NCI-H524 treated with DMSO at 0.1 percent for 48 hours (cell line): ENCODE data around the gene KLHL29.

Experiments used
- DNase-seq: peaks from one replicate; lab custom pipeline; 2025; lab: John Stamatoyannopoulos, UW

Gene KLHL29

DNA sequence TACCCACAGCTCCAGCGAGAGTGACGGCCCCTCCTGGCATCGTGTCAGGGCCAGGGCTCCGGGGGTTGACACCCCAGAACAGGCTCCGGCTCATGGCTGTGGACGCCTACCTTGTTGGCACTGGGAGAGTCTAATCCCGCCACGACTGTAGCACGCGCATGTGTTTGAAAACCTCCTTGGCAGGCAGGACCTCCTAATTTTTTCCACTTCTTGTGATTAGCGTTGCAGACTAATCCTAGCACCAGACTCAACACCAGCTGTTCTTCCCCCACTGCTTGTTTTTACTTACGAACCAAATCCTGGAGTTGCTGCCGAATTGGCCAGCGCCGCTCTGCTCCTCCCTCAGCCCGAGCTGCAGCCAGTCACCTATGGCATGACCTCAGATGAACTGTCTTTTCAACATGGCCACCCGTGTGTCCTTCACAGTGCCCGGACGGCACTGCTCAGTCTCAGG, 110.7 kb downstream of the KLHL29 start:
- peak; percentile 96 for DNase-seq

DNA sequence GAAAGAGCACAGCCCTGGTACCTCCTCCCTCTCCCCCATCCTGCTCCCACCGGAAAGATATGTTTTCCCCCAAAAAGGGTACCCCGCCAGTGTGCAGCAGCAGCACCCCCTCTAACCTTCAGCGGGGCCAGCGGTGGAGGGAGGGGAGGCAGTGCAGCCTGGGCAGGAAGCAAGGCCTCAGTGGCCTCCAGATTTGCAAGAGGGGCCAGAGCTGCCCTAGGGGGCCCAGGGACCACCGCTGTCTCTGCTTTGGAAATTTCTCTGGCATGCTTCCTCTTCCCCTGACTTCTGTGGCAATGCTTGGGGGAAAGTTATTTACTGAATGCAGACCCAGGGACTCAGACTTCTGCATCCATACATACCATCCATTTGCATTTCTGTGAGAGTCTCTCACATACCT, 111.5 kb downstream of the KLHL29 start:
- no peak for DNase-seq

DNA sequence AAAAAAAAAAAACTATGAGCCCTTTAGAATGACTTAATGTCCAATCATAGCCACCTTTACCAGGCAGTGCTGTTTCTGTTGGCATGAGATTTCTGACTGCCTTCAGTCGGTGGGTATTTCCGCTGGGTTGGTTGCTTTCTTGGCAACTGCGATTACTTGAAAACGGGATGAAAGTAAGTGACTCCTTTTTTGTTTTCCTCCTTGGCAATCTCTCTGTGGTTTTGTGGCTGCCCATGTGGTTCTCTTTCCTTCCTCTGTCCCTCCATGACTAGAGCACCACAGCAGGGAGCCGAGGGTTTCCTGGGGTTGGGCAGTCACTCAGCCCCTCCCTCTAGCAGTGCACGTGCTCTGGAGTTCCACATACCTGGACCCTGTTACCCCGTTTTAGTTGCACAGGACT, 112.1 kb downstream of the KLHL29 start:
- DNase-seq = no peak

DNA sequence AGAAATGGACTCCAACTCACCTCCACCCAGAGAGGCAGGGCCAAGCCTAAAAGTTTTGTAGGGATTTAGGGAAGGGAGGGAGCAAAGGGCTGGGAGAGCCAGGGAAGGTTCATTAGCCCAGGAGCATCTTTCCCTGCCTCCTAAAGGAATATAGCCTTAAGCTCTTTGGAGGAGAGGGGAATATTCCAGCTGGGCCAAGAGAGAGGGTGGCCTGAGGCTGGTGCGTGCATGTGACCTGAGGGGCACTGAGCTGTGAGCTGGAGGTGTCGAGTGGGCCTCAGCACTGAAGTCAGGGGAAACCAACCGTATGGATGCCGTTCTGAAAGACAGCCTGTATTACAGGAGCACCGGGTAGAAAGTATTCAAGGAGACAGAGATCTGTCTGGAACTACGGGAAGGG, 112.6 kb downstream of the KLHL29 start:
- DNase-seq = no peak

DNA sequence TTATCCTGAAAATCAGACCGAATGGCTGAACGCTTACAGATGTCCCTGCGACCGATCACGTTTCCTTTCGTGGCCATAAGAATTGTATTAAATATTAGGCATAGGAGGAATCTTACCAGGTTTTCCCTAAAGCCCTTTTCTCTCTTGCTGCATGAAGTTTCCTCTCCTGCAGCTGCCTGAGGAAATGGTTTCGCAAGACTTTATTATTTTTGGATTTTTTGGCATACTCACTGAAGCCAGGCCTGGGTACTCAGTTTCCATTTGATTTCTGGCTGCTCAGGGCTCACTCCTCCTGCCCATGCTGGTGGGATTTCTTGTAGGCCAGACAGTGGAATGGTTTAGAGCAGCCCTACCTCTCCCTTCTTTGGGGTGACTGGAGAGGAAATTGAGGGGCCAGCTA, 114.0 kb downstream of the KLHL29 start:
- no peak for DNase-seq

DNA sequence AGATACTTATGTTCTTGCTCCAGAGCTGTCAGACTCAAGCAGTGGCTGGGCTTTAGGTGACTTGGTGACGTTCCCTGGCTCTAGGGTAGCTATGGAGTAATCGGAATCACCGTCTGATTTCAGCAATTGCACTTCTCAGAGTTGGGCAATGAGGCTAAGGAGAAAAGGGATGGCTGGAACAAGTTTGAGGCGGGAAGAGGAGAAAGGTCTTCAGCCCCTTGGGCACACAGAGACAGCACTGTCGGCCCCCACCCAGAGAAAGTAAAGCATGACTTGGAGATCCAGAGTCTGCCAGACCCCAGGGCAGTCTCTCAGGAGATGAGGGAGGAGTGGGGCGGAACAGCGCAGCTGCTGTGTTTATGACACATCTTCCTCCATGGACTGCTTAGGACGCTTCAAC, 114.5 kb downstream of the KLHL29 start:
- no peak for DNase-seq

DNA sequence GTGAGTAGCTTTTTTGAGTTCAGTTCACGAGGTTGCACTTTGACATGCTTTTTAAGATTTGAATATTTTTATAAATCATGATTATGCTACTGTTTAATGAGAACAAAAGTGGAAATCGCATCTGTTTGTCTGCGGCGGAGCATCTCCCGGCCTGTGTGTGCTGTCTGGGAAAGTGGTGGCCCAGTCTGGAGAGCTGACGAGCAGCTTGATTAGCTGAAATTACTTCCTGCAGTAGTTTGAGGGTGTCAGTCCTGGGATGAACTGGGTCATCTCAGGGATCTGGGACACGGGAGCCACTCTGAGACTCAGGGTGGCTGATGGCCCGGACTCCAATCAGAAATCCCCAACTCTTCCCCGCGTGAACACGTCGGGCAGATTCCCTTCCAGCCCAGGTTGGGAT, 115.9 kb downstream of the KLHL29 start:
- DNase-seq = no peak

DNA sequence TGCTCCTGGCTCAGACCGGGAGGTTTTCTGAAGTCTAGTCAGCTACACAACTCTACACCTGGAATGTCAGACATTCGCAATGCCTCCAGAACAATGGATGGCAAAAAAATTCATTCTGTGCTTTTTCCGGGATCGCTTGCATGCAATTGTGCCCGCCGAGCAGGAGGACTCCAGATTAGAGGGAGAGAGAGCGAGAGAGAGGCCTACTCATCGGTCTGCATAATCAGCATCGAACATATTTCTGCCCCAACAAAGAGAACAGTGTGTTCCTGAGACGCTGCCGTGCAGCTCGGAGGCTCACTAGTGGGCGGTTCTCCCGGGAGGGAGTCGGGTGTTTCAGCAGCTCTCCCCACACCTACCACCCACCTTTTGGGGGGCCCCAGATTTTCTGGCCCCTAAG, 117.1 kb downstream of the KLHL29 start:
- DNase-seq = no peak

DNA sequence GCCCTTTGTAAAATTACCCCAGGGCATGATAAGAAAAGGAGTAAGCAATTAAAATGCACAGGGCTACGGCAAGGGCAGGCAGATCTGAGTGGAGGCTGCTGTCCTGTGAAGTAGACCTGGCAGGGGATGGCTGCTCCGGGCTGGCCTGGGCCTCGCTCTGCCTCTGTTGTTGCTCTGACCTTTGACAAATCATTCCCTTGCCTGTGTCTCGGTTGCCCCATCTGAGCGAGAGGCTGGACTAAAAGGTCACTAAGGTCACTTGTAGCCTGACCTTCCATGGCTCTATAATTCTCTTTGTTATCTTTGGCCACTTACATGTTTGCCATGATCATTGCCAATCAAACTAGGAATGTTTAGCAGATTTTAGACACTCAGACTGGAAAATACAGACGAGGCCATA, 118.1 kb downstream of the KLHL29 start:
- DNase-seq = no peak

DNA sequence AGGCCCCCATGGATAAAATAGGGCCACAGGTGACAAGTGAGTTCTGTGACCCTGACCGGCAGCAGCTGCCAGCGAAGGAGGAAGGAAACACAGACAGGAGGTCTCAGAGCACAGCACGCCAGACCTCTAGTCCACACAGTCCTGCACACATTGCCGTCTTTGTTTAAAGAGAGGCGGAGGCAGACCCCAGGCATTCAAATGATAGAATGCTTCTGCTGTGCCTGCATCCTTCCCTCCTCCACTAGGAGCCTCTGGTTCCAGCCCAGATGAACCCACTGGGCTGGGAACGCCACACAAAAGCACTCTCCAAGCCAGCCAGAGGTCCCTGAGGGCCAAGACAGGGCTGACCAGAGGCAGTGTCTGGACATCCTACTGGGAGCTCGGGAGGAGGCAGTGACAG, 118.7 kb downstream of the KLHL29 start:
- no peak for DNase-seq

DNA sequence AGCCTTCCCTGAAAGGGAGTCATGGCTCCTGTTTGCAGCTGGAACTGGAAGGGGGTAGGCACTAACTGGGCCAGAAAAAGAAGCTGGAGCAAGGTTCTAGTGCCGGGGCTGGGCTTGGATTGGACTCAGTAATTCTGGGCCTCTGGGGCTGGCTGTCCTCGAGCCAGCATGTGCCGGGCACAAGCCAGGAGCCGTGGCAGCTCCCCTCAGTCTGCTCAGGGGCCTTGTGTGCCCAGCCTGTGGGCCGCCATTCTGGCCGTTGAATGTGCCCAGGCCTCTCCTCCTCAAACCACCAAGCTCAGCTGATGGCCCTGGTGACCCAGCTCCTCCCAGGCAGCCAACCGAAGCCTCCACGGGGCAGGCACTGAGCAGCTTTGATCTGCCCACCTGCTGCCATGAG, 119.6 kb downstream of the KLHL29 start:
- no peak for DNase-seq

DNA sequence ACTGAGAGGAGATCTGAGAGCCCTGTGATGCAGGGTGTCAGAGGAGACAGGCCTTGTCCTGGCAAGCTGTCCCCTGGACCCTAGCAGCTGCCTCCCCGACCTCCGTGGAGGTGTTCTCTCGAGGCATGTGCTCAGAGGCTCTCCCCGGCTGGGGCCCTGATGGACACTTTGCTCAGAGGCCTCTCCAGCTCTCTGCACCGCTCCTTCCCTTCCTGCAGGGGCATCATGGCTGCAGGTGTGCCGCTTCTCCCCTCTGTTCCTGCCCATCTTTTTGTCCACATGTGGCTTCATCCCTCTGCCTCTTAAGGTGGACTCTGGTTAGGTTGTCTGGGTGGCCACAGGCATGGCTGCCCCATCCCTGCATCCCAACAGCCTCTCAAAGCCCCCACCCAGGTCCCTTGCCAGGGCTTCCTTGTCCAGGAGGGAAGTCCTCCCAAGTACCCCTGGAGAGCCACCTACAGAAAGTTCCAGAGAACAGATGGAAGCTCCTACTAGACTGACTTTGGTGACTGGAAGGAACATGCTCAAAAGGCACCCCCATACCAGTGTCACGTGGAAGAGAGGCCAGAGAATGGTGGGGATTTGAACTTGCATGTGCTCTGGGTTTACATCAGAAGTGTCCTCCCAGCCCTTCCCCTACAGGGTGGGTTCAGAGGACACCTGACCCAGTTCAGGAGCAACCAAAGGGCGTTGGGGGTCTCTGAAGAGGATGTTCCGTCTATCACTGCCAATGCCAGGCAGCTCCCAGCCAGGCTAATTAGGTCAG, 120.4 kb downstream of the KLHL29 start:
- no peak for DNase-seq

DNA sequence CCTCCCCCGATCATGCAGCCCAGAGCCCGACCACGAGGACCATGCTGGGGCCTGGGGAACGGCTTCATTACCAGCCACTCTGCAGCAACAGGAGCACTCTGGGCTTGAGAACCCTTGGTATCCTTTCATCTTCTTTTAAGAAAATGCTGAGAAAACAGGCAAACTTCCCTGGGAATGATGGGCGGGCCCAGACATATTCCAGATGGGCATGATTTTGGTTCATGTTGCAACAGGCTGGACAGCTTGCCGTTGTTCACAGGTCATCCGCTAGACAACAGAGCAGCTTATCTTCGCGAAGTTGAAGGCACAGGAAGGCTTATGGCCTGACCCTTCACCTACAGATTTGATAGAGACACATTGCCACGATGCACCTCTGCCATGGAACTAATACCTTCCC, 121.0 kb downstream of the KLHL29 start:
- DNase-seq = peak; percentile 36

DNA sequence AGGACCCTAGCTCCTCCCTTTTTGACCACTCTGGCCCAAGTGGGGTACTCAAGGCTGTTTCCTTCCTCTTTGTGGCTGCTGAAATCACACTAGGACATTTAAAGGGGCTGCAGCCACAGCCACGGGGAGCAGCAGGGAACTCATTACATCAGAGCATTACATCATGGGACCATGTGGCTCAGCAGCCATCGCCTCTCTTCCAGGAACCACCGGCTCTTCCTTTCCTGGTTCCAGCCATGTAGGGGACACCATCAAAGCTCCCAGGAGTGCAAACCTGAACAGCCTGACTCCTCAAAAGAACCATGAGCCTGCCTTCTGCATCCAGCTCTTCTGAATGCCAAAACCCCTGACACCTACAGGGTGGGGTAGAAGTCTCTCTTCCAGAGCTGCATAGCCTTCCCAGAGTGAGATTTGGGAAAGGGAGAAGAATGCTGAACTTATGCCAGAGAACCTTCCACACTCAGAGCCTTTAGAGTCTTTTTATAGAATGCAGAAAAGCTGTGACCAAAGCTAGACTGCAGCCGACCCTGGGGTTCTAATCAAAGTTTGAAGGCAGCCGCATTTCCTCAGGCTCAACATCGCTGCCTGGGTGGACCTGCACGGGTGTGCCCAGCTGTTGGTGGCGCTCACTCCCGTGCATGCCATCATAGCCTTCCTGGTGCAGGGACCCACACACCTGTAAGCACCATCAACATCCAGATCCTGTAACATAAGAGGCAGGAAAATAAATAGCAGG, 121.7 kb downstream of the KLHL29 start:
- DNase-seq = no peak

DNA sequence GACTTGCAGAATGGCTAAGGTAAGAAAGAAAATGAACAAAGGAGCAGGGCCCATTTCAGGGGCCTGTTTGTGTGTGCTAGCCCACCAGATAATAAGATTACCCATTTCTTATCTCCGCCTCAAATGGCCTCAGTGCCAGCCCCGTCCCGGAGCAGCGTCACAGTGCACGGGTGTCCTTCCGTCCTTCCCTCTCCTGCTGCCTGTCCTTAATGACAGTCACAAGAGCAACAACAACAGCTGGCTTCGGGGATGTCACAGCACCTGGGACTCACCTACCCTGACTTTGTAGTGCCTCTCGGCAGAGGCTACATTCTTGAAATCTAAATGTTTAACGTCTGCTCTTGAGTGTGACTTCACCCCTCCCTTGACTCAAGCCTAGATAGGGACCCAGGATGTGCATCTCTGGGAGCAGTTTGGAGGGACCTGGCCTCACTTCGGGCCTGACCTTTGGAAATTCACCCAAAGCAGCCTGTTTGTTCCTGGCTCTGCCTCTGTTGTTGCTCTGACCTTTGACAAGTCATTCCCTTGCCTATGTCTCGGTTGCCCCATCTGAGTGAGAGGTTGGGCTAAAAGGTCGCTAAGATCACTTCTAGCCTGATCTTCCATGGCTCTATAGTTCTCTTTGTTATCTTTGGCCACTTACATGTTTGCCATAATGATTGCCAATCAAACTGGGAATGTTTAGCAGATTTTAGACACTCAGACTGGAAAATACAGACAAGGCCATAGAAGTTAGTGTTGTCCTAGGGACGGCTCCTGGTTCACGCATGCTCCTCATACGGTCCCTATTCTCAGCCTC, 122.5 kb downstream of the KLHL29 start:
- no peak for DNase-seq

DNA sequence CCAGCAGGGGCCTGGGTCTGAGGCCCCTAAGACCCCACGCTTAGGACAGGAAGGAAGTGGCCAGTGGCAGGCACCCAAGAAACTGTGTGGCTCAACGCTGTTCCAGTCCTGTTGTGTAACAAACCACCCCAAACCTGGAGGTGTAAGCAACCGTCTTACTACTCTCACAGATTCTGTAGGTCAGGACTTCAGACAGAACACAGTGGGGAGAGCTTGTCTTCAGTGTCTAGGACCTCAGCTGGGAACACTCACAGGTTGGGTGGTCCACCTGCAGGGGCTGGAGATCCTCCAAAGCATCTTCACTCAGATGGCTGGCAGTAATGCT, 123.0 kb downstream of the KLHL29 start:
- no peak for DNase-seq

DNA sequence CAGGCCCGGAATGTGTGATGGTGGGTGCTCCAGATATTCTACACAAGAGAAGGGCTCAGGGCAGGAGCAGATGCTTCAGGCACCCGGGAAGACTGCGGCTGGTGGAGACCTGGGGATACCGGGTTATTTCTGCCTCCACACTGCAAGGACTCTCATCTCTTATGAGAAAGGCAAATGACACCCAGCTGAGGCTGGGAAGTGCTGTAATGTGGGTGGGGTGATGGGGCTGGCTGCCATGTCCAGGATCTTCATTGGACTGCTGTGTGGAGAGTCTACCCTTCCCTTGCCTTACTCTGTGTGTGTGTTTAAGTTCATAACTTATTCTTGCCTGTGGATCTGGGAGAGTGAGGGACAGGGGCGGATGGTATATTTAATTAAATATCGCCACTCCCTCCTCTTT, 124.1 kb downstream of the KLHL29 start:
- no peak for DNase-seq

DNA sequence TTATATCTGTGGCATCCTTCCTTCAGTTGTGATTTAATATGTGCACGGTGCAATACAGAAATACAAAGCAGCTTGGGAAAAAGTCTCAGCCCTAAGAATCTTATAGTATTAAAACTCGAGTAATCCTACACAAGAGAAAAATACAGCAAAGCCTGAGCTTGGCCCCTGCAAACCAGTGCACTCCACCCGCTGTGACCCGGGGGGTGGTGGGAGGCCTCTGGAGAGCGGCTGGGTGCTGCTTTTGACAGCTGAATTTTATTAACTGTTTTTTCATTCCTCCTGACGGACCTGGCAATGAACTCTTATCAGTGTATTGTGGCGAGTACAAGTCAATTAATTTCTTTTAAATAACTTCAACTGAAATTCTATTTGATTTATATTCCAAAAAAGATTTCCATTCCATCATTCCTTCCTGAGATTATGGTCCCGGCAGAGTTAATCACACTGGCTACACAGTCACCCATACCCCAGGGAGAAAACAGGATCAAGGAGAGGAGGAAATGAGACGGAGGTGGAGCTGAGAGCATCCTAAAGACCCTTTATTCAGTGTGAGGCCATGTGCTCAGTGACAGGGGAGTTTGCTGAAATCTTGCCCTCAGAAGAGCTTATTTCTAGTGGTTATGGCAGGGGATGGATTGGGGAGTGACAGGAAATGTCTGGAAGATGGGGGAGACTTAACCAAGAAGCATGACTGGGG, 124.8 kb downstream of the KLHL29 start:
- DNase-seq = no peak

DNA sequence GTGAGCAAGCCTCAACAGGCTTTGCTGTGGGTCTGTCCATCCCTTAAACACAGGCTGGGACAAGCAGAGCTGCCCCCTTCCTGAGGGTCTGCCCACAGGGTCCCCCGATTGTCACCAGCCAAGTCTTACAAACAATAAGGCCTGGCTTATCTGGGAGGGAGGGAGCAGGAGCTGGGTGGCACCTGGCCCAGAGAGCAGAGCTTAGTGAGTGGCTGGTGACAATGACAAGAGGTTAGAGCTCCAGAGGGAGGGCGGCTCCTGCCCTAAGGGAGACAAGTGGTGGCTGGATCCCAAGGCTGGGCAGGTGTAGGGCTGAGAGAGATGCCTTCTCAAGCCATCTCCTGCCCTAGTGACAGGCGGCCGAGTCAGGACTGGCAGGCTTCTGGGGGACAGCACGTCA, 125.5 kb downstream of the KLHL29 start:
- DNase-seq = no peak

DNA sequence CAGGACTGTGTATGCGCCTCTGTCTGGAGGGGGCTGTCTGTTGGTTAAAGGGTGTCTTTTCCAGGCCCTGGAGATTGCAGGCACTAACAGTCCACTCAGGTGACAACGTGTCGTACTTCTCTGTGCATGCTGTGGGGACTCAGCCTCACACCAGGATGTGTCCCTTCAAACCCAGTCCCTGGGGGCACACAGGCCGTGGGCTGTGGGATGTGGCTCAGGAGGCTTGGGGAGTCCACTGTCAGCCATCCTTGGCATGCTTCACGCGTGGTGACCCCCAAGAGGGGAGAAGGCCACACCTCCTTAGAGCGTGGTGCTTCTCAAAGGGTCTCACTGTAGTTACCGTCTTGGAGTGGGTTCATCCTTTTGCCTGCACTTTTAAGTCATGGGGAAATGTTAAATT, 127.8 kb downstream of the KLHL29 start:
- no peak for DNase-seq

DNA sequence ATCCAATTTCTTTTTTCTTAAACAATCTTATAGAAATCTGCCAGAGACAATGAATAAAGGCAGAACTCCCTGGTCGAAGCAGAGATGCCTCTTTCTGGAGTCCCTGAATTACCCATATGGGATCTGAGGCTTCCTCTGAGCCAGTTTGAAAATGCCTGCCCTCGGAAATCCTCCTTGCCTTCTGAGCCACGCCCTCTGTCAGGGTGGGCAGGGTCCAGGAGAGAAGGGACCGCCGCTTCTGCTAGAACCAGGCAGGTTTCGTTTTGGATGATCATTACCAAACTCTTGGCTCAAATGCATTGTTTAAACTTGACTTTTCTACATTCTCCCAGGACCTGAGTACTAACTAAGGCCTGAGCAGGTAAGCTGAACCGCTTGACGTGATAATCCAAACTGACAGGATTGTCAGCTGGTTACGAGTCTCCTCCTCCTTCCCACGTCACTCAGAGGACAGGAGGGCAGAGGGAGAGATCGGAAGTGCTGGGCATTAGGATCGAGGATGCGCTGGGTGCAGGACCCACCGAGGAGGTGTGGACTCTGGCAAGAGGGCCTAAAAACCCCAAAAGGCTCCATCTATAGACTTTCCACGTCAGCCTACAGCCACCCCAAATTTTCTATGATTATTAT, 128.4 kb downstream of the KLHL29 start:
- DNase-seq = no peak
